T-helper 17 cell (primary cell): ENCODE data around the gene ADAMTS4. TPM values are rescaled to one million over a fixed set of nuclear protein-coding genes. Genes with fewer than 3 reads are reported as not detected.

ENCODE experiments used
- ATAC-seq: fragments of 150-1000 bp; cut with Tn5 transposase; 2 replicates; pipeline ENCODE4 v1.10.0; 2021; ENCODE audit warnings: mild to moderate bottlenecking, moderate library complexity
- DNase-seq, 3 donors: peaks; one replicate each; pipeline versions ENCODE4 v3.0.0 to v3.0.0-alpha.2; 2020 to 2021
- H3K9me3 ChIP-seq: one replicate; pipeline ENCODE4 v1.7.0; 2013; ENCODE audit warnings: low read length, mild to moderate bottlenecking; ENCODE audit not compliant: control insufficient read depth, poor library complexity, severe bottlenecking
- H3K27ac Mint-ChIP-seq: one replicate; pipeline ENCODE4 v1.8.0; 2022; ENCODE audit warnings: mild to moderate bottlenecking, moderate library complexity, mixed read lengths
- H3K27me3 Mint-ChIP-seq: one replicate; pipeline ENCODE4 v1.8.0; 2022; ENCODE audit warnings: mixed read lengths
- H3K36me3 Mint-ChIP-seq: one replicate; pipeline ENCODE4 v1.8.0; 2022; ENCODE audit warnings: low read depth, mixed read lengths
- H3K4me1 Mint-ChIP-seq: one replicate; pipeline ENCODE4 v1.8.0; 2022; ENCODE audit warnings: mild to moderate bottlenecking, mixed read lengths
- H3K4me3 Mint-ChIP-seq: one replicate; pipeline ENCODE4 v1.8.0; 2022; ENCODE audit warnings: mild to moderate bottlenecking, moderate library complexity, mixed read lengths
- total RNA-seq, 4 donors: library from RNA in 2 of 4; stranded (reverse) in 2 of 4; gene quantifications; one replicate each; pipeline ENCODE4 v1.2.3 and lab custom pipeline; 2022 to 2026

Gene ADAMTS4
- total RNA-seq, 2 donors from 2014 or later = 0.31 to 0.77 TPM

- no peak overlapping the region for H3K4me3 Mint-ChIP-seq
- no peaks in the 10 kb centered on the region for H3K9me3 ChIP-seq
- DNase-seq (no peak), ATAC-seq (no peak)
- H3K36me3 Mint-ChIP-seq = no peaks in the 10 kb centered on the region
- peaks cover 25% of the 10 kb centered on the region for H3K4me1 Mint-ChIP-seq
- H3K27me3 Mint-ChIP-seq = no peaks in the 10 kb centered on the region
- H3K27ac Mint-ChIP-seq = no peak overlapping the region
Measured at GRCh38 chr1:161196521-161197451, 2.1 kb downstream of the ADAMTS4 start.

DNA sequence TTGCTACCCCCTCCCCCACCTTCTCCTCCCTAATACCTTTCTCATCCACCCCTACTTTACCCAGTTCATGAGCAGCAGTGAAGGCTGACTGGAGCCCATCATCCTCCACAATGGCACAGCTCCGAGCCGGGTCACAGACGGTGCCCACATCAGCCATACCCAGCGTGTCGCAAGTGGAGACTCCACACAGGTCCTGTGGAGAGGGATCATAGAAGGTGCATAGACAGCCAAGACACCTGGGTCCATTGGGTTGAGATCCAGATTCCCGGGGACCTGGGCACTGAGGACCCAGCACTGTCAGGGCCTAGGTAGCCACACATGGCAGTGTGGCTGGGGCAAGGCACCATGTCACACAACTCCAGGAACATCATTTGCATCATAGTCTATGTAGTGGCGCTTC lies 2.7 kb downstream of the ADAMTS4 start:
- H3K9me3 ChIP-seq = no peaks in the 10 kb centered on the region
- peaks cover 22% of the 10 kb centered on the region for H3K4me1 Mint-ChIP-seq
- H3K4me3 Mint-ChIP-seq = no peak overlapping the region
- H3K27ac Mint-ChIP-seq = no peak overlapping the region
- ATAC-seq = no peak
- H3K27me3 Mint-ChIP-seq = no peaks in the 10 kb centered on the region
- H3K36me3 Mint-ChIP-seq = no peaks in the 10 kb centered on the region
- no peak for DNase-seq

DNA sequence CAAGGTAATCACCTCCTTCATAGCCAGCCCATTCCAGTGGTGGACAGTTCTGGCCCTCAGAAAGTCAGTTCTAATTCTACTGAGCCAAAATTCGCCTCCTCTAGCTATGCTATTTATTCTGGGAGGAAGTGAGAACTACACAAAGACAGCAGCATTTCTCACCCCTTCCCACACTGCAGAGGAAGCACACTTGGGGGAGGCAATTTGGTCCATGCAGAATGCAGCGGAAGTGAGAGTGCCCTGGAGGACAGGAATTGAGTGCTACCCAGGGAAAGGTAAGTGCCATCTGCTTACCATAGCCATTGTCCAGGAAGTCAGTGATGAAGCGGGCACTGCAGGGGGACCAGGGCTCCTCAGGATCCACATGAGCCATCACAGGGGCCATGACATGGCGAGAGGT lies 3.7 kb downstream of the ADAMTS4 start:
- H3K27me3 Mint-ChIP-seq = no peaks in the 10 kb centered on the region
- H3K27ac Mint-ChIP-seq = no peak overlapping the region
- H3K4me3 Mint-ChIP-seq = no peak overlapping the region
- no peaks in the 10 kb centered on the region for H3K9me3 ChIP-seq
- peaks cover 15% of the 10 kb centered on the region for H3K4me1 Mint-ChIP-seq
- no peak for DNase-seq
- H3K36me3 Mint-ChIP-seq = no peaks in the 10 kb centered on the region
- no peak for ATAC-seq

GRCh38 chr1:161193561-161194235 lies 5.2 kb downstream of the ADAMTS4 start:
- DNase-seq (no peak), ATAC-seq (no peak)
- Mint-ChIP-seq H3K27ac (no peak overlapping the region), H3K4me1 (peaks cover 11% of the 10 kb centered on the region), H3K27me3 (no peaks in the 10 kb centered on the region), H3K4me3 (no peak overlapping the region), H3K36me3 (no peaks in the 10 kb centered on the region)
- H3K9me3 ChIP-seq = no peaks in the 10 kb centered on the region

- peak; percentile 96 for ATAC-seq
- Mint-ChIP-seq H3K36me3 (no peaks in the 10 kb centered on the region), H3K4me1 (peaks cover 16% of the 10 kb centered on the region), H3K4me3 (peak overlapping the region; percentile 49), H3K27me3 (no peaks in the 10 kb centered on the region), H3K27ac (peak overlapping the region; percentile 57)
- peak in 2 of 3 donors; percentile 32 to 51 for DNase-seq
- H3K9me3 ChIP-seq = no peaks in the 10 kb centered on the region
Measured at GRCh38 chr1:161192476-161193465, 6.1 kb downstream of the ADAMTS4 start.

DNA sequence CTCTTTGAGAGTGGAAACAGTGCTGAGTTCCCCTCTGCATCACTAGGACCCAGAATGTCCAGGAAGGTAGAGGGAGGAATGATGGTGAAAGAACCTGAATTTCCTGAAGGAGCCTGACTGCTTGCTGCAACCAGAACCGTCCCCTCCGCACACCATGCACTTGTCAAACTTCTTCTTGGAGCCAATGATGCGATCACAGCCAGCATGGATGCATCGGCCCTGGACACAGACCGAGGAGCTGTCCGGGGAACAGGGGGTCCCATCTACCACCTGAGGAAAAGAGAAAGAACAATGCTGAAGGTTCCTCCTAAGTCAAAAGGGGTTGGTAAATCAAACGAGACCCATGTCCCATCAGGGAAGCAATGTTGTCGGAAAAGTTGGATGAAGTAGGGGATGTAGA lies 6.9 kb downstream of the ADAMTS4 start:
- ATAC-seq (no peak), DNase-seq (no peak)
- Mint-ChIP-seq H3K4me3 (no peak overlapping the region), H3K4me1 (peaks cover 24% of the 10 kb centered on the region), H3K36me3 (no peaks in the 10 kb centered on the region), H3K27ac (peak overlapping the region; percentile 57), H3K27me3 (no peaks in the 10 kb centered on the region)
- H3K9me3 ChIP-seq = no peaks in the 10 kb centered on the region

DNA sequence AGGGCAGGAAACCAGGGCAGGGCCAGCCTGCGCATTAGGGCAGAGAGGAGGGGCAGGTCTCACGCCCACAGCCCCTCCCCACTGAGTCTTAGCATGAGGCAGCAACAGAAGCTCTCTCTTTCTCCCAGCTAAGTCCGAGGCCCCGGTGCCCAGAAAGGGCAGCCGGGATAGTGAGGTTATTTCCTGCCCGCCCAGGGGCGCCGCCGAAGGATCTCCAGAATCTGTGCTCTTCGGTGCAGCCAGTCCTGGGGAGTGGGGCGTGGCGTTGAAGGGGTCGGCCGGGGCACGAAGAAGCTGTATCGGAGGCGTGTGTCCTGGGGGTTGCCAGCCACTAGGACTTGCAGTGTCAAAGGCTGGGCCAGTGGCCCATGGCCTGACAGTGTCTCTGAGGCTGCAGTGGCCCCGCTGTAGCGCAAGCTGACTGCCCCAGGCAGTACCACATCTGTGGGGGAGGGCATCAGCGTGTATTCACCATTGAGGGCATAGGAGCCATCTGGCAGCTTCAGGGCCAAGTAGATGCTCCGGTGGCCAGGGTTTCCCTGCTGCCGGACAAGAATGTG lies 7.8 kb downstream of the ADAMTS4 start:
- peaks cover 33% of the 10 kb centered on the region for H3K4me1 Mint-ChIP-seq
- H3K27ac Mint-ChIP-seq = peak overlapping the region; percentile 84
- no peaks in the 10 kb centered on the region for H3K9me3 ChIP-seq
- no peak overlapping the region for H3K4me3 Mint-ChIP-seq
- no peak for ATAC-seq
- no peak for DNase-seq
- H3K27me3 Mint-ChIP-seq = no peaks in the 10 kb centered on the region
- H3K36me3 Mint-ChIP-seq = no peaks in the 10 kb centered on the region

DNA sequence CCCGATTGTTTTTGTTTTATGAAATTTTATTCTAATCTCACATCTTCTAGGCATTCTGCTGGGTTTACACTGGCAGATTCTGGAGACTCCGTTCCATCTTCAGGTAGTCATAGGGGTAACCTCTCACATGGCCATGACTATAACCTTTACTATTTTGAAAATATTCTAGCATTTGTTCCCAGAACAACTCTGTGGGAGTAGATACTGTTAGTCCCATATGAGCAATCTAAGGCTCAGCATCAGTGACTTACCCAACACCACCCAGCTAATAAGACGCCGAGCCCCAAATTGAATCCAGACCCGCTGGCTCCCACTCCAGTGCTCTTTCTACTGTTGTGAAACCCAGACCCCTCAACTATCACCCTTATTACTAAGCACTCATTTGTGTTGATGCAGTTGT lies 9.8 kb downstream of the ADAMTS4 start:
- H3K4me1 Mint-ChIP-seq = peaks cover 51% of the 10 kb centered on the region

GRCh38 chr1:161188381-161188780 lies 10.5 kb downstream of the ADAMTS4 start:
- H3K4me1 Mint-ChIP-seq = peaks cover 56% of the 10 kb centered on the region
- H3K27me3 Mint-ChIP-seq = no peaks in the 10 kb centered on the region
- H3K36me3 Mint-ChIP-seq = no peaks in the 10 kb centered on the region
- no peak for DNase-seq
- H3K9me3 ChIP-seq = no peaks in the 10 kb centered on the region
- H3K27ac Mint-ChIP-seq = no peak overlapping the region
- no peak for ATAC-seq
- peak overlapping the region; percentile 28 for H3K4me3 Mint-ChIP-seq

More for the DNA sequence above, 9.8 kb downstream of the ADAMTS4 start:
- Mint-ChIP-seq H3K27ac (peak overlapping the region; percentile 72), H3K36me3 (no peaks in the 10 kb centered on the region), H3K27me3 (no peaks in the 10 kb centered on the region), H3K4me3 (no peak overlapping the region)
- no peak for ATAC-seq
- no peak for DNase-seq
- no peaks in the 10 kb centered on the region for H3K9me3 ChIP-seq

DNA sequence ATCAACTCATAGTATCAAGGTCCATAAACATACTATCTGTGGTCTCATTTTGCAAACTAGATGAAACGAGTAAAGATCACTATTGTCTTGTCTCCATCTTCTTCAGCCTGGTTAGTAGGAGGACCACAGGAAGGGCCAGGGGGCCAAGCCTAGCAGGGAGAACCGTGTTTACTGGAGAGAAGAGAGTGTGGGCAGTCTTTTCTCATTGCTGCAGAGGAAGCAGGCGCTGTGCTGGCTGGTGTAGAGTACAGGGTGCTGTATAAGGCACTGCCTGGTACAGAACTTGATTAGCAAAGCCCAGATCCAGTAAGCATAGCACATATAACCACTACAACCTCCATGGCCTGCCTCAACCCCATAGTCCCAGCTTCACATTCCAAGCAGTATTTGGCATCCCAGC lies 11.5 kb downstream of the ADAMTS4 start:
- DNase-seq (no peak), ATAC-seq (no peak)
- Mint-ChIP-seq H3K36me3 (no peaks in the 10 kb centered on the region), H3K27ac (peak overlapping the region; percentile 95), H3K27me3 (no peaks in the 10 kb centered on the region), H3K4me1 (peaks cover 60% of the 10 kb centered on the region), H3K4me3 (peak overlapping the region; percentile 73)
- no peaks in the 10 kb centered on the region for H3K9me3 ChIP-seq

- Mint-ChIP-seq H3K27ac (peak overlapping the region; percentile 95), H3K4me3 (peak overlapping the region; percentile 93), H3K27me3 (no peaks in the 10 kb centered on the region), H3K36me3 (no peaks in the 10 kb centered on the region), H3K4me1 (peaks cover 65% of the 10 kb centered on the region)
- ATAC-seq = peak; percentile 7
- no peak for DNase-seq
- H3K9me3 ChIP-seq = no peaks in the 10 kb centered on the region
Measured at GRCh38 chr1:161185732-161186311, 13.0 kb downstream of the ADAMTS4 start.

DNA sequence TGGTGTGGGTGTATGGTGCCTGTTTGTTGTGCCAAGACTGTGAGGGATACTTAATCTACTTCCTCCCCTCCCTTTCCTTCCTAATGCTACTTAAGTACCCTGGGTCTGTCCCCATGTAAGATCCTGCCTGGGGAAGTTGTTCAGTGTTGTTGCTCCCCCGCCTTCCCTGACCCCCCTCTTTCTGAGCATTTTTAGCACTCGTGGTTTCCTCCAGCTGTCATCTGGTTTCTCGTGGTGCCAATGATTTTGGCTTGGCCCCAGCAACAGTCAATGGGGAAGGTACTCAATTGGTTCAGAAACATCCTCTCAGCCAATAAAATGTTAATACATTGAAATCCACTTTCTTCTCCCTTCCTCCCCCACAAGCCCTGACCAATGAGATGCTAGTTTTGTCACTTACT lies 13.6 kb downstream of the ADAMTS4 start:
- H3K4me3 Mint-ChIP-seq = peak overlapping the region; percentile 93
- H3K4me1 Mint-ChIP-seq = peaks cover 67% of the 10 kb centered on the region
- ATAC-seq (peak; percentile 87), DNase-seq (peak; percentile 36 to 61 (median 59))
- H3K36me3 Mint-ChIP-seq = no peaks in the 10 kb centered on the region
- peak overlapping the region; percentile 95 for H3K27ac Mint-ChIP-seq
- no peaks in the 10 kb centered on the region for H3K9me3 ChIP-seq
- H3K27me3 Mint-ChIP-seq = no peaks in the 10 kb centered on the region
